ENCODE measurements around the gene TIRAP.
A peak's percentile ranks its signal among the peaks of the same experiment; 100 is the strongest.

Gene TIRAP

GRCh38 chr11:126328444-126328843, 45.6 kb downstream of the TIRAP start:
- peaks cover 30% of the 10 kb centered on the region for H3K36me3 Mint-ChIP-seq (ENCODE audit: low read depth)
- no peak for TF ChIP-seq CTCF (IDR thresholded peaks at IDR 0.05)
- DNase-seq: no peak
- H3K9me3 Mint-ChIP-seq: no peaks in the 10 kb centered on the region
- peak overlapping the region; percentile 99 for H3K27ac Mint-ChIP-seq
- peaks cover 5% of the 10 kb centered on the region for H3K27me3 Mint-ChIP-seq (ENCODE audit: low read depth, poor library complexity)
- peaks cover 65% of the 10 kb centered on the region for H3K4me1 Mint-ChIP-seq
- H3K4me3 Mint-ChIP-seq: no peak overlapping the region

GRCh38 chr11:126328938-126329643, 46.2 kb downstream of the TIRAP start:
- H3K27me3 Mint-ChIP-seq (ENCODE audit: low read depth, poor library complexity): peaks cover 5% of the 10 kb centered on the region
- peak; percentile 65 for DNase-seq
- peaks cover 71% of the 10 kb centered on the region for H3K4me1 Mint-ChIP-seq
- H3K9me3 Mint-ChIP-seq: no peaks in the 10 kb centered on the region
- H3K27ac Mint-ChIP-seq: peak overlapping the region; percentile 99
- H3K4me3 Mint-ChIP-seq: peak overlapping the region; percentile 41
- peaks cover 36% of the 10 kb centered on the region for H3K36me3 Mint-ChIP-seq (ENCODE audit: low read depth)
- TF ChIP-seq CTCF (IDR thresholded peaks at IDR 0.05): no peak

DNA sequence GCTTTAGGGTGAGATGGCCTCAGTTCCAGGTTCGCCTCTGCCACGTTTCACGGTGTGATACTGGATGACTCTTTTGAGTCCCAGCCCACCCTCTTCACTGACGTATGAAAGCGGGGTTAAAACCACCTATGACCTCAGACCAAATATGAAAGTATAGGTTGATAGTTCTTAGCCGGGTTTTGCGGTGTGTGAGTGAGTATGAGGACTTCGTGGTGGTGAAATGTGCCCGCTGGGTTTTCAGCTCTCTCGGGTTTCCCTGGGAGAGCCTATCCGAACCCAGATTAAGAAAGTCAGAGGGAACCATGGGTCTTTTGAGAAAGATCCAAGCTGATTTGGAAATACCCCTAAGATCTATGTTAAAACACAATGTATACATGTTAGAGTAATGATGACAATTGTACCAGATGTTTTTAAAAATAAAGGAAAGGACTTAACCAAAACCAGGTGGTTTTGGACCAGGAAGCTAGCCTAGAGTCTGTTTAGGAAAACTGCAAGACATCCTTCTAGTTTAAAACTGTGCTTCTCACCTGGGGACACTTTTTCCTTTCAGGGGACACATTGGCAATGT, 46.8 kb downstream of the TIRAP start:
- TF ChIP-seq CTCF (IDR thresholded peaks at IDR 0.05): no peak
- Mint-ChIP-seq H3K4me1 (peaks cover 68% of the 10 kb centered on the region), H3K36me3 (ENCODE audit: low read depth) (peaks cover 34% of the 10 kb centered on the region), H3K4me3 (no peak overlapping the region), H3K9me3 (no peaks in the 10 kb centered on the region), H3K27ac (peak overlapping the region; percentile 99), H3K27me3 (ENCODE audit: low read depth, poor library complexity) (peaks cover 5% of the 10 kb centered on the region)
- DNase-seq: no peak

GRCh38 chr11:126331286-126331685, 48.4 kb downstream of the TIRAP start:
- Mint-ChIP-seq H3K4me1 (peaks cover 69% of the 10 kb centered on the region), H3K27me3 (ENCODE audit: low read depth, poor library complexity) (peaks cover 8% of the 10 kb centered on the region)

DNA sequence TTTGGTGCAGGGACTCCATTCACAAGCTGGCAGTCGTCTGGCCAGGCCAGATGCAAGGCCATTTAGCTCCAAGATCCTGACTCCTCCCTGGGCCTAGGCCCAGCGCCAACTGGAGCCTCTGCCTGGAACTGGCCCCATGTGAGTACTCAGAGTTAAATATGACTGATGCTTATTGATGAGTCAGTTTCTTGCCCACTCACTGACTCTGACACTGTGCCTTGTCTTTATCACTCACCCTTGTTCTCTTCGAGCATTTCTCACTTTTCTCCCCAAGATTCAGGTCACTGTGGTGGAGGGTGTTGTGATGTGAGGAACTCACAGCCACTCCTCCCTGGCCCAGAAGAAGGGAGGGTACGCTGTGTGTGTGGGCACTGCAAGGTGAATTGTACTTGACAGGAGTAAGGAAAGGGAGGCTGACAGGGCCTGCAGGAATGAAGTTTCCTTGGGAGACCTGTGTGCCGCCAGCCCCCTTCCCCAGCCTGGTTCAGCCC, 49.4 kb downstream of the TIRAP start:
- Mint-ChIP-seq H3K27me3 (ENCODE audit: low read depth, poor library complexity) (peaks cover 8% of the 10 kb centered on the region), H3K4me1 (peaks cover 74% of the 10 kb centered on the region), H3K36me3 (ENCODE audit: low read depth) (peaks cover 32% of the 10 kb centered on the region), H3K27ac (no peak overlapping the region), H3K4me3 (no peak overlapping the region), H3K9me3 (no peaks in the 10 kb centered on the region)
- DNase-seq: no peak
- no peak for TF ChIP-seq CTCF (IDR thresholded peaks at IDR 0.05)

More at GRCh38 chr11:126331286-126331685, 48.4 kb downstream of the TIRAP start:
- H3K4me3 Mint-ChIP-seq: no peak overlapping the region
- H3K27ac Mint-ChIP-seq: peak overlapping the region; percentile 35
- peaks cover 35% of the 10 kb centered on the region for H3K36me3 Mint-ChIP-seq (ENCODE audit: low read depth)
- DNase-seq: no peak
- no peak for TF ChIP-seq CTCF (IDR thresholded peaks at IDR 0.05)
- H3K9me3 Mint-ChIP-seq: no peaks in the 10 kb centered on the region
